Gastrocnemius medialis (tissue), 4 donors: Measurements from ENCODE around the gene TM9SF2. TPM values are rescaled to one million over a fixed set of nuclear protein-coding genes. Genes with fewer than 3 reads are reported as not detected.

Experiments
- ATAC-seq, 2 donors: fragments of 150-250 bp; one replicate each; pipeline ENCODE4 v1.9.1; 2016
- DNase-seq, 2 donors: peaks; one replicate each; pipeline ENCODE4 v3.0.0-alpha.2; 2019
- H3K27ac ChIP-seq, 4 donors: fragments of 200-600 bp; sonication (generic); 1 replicate in 1 of 4; 2 replicates in 3 of 4; pipeline ENCODE4 v1.5.1; 2016 to 2018; ENCODE audit warnings: mild to moderate bottlenecking in 2 of 4, moderate library complexity in 1 of 4
- H3K27me3 ChIP-seq, 3 donors: fragments of 200-600 bp; sonication (generic) in 2 of 3; 1 replicate in 1 of 3; 2 replicates in 2 of 3; pipeline versions ENCODE4 v1.5.1 to v1.6.0; 2016 to 2019; ENCODE audit warnings: mild to moderate bottlenecking in 1 of 3, moderate library complexity in 1 of 3
- H3K36me3 ChIP-seq, 2 donors: fragments of 200-600 bp; sonication (generic) in 1 of 2; one replicate each; pipeline ENCODE4 v1.5.1; 2017 to 2018
- H3K4me1 ChIP-seq, 2 donors: fragments of 200-600 bp; sonication (generic) in 1 of 2; one replicate each; pipeline ENCODE4 v1.5.1; 2016 to 2017; ENCODE audit warnings: mild to moderate bottlenecking in 2 of 2
- H3K4me3 ChIP-seq, 4 donors: fragments of 200-600 bp; sonication (generic) in 3 of 4; 1 replicate in 1 of 4; 2 replicates in 3 of 4; pipeline ENCODE4 v1.5.1; 2016 to 2019; ENCODE audit warnings: mild to moderate bottlenecking in 2 of 4
- H3K9me3 ChIP-seq, 3 donors: fragments of 200-600 bp; sonication (generic) in 2 of 3; 1 replicate in 1 of 3; 2 replicates in 2 of 3; pipeline ENCODE4 v1.5.1; 2016 to 2019
- CTCF ChIP-seq, 5 experiments: fragments of 450-650 bp in 3 of 5; fragments of 200-600 bp in 2 of 5; sonication (generic) in 2 of 5; IDR thresholded peaks in 4 of 5; conservative IDR thresholded peaks in 1 of 5; 1 replicate in 4 of 5; 2 replicates in 1 of 5; pipeline ENCODE4 v1.5.1; 2016 to 2019; ENCODE audit warnings: antibody characterized with exemption in 5 of 5, mild to moderate bottlenecking in 3 of 5, moderate library complexity in 3 of 5
- POLR2A ChIP-seq, 2 donors: fragments of 450-650 bp; IDR thresholded peaks; one replicate each; pipeline ENCODE4 v1.6.1; 2017; ENCODE audit warnings: antibody characterized with exemption in 2 of 2, mild to moderate bottlenecking in 2 of 2, moderate library complexity in 2 of 2
- in situ Hi-C, 4 donors: fragments of 200-750 bp; cut with MboI; loops; one replicate each; pipeline versions ENCODE4 v1.15.0 to v1.8.0; 2017; ENCODE audit warnings: low sequenced_read_pairs in 4 of 4
- intact Hi-C: fragments of 100-400 bp; cut with DNase I; formaldehyde crosslinking; loops from one replicate; pipeline ENCODE4 v1.15.1; 2023; ENCODE audit warnings: low total_unique reads
- total RNA-seq, 4 donors: library from RNA; depleted of rRNA; stranded (reverse); fragments of >200 nt; gene quantifications; one replicate each; pipeline versions ENCODE4 v1.1.0 to v1.2.3, GENCODE V29; 2016

The TM9SF2 gene
- total RNA-seq, 4 donors from 2014 or later = 47.3 to 69.9 (median 55.7) TPM

- Histone ChIP-seq H3K27me3 (peaks cover 0 to 5% (median 2%) of the 10 kb centered on the region in 3 donors), H3K9me3 (no peaks in the 10 kb centered on the region), H3K4me3 (no peak overlapping the region), H3K27ac (no peak overlapping the region), H3K36me3 (no peaks in the 10 kb centered on the region), H3K4me1 (no peaks in the 10 kb centered on the region)
- TF ChIP-seq POLR2A (IDR thresholded peaks at IDR 0.05) (no peak), CTCF (IDR thresholded peaks at IDR 0.05 in 4 of 5, conservative IDR thresholded peaks at IDR 0.05 in 1 of 5) (no peak)
- in situ Hi-C loops (no loop called here), intact Hi-C loops (no loop called here)
- ATAC-seq (no peak), DNase-seq (no peak)
These were observed 27.8 kb upstream of the TM9SF2 start for GRCh38 chr13:99473515-99473914.

- in situ Hi-C loops = no loop called here
- no peak for DNase-seq
- no peak for ATAC-seq
- no peaks in the 10 kb centered on the region for H3K27me3 ChIP-seq
- no peaks in the 10 kb centered on the region for H3K36me3 ChIP-seq
- no peak overlapping the region for H3K4me3 ChIP-seq
- H3K4me1 ChIP-seq = no peaks in the 10 kb centered on the region
- intact Hi-C loops = no loop called here
- no peak overlapping the region for H3K27ac ChIP-seq
- no peak for TF ChIP-seq POLR2A (IDR thresholded peaks at IDR 0.05)
- H3K9me3 ChIP-seq = no peaks in the 10 kb centered on the region
These were observed 24.6 kb upstream of the TM9SF2 start for GRCh38 chr13:99476648-99477047.

GRCh38 chr13:99477493-99477892 lies 23.8 kb upstream of the TM9SF2 start:
- in situ Hi-C loops = no loop called here
- no peak for ATAC-seq
- intact Hi-C loops = no loop called here

GRCh38 chr13:99481366-99481765 lies 19.9 kb upstream of the TM9SF2 start:
- no peak for DNase-seq
- Histone ChIP-seq H3K36me3 (no peaks in the 10 kb centered on the region), H3K4me3 (no peak overlapping the region), H3K27ac (no peak overlapping the region), H3K4me1 (no peaks in the 10 kb centered on the region), H3K9me3 (no peaks in the 10 kb centered on the region), H3K27me3 (no peaks in the 10 kb centered on the region)
- TF ChIP-seq CTCF (IDR thresholded peaks at IDR 0.05 in 4 of 5, conservative IDR thresholded peaks at IDR 0.05 in 1 of 5) = no peak
- TF ChIP-seq POLR2A (IDR thresholded peaks at IDR 0.05) = no peak
- in situ Hi-C loops (no loop called here), intact Hi-C loops (no loop called here)
- ATAC-seq = no peak

More at GRCh38 chr13:99477493-99477892, 23.8 kb upstream of the TM9SF2 start:
- H3K9me3 ChIP-seq = no peaks in the 10 kb centered on the region
- TF ChIP-seq CTCF (IDR thresholded peaks at IDR 0.05 in 4 of 5, conservative IDR thresholded peaks at IDR 0.05 in 1 of 5) (no peak), POLR2A (IDR thresholded peaks at IDR 0.05) (no peak)
- H3K27me3 ChIP-seq = no peaks in the 10 kb centered on the region
- H3K36me3 ChIP-seq = no peaks in the 10 kb centered on the region
- no peak for DNase-seq
- no peak overlapping the region for H3K4me3 ChIP-seq
- no peak overlapping the region for H3K27ac ChIP-seq
- no peaks in the 10 kb centered on the region for H3K4me1 ChIP-seq

GRCh38 chr13:99484473-99484872 lies 16.8 kb upstream of the TM9SF2 start:
- no peak overlapping the region for H3K4me3 ChIP-seq
- in situ Hi-C loops (no loop called here), intact Hi-C loops (no loop called here)
- H3K27me3 ChIP-seq = no peaks in the 10 kb centered on the region
- H3K36me3 ChIP-seq = no peaks in the 10 kb centered on the region
- TF ChIP-seq CTCF (IDR thresholded peaks at IDR 0.05 in 4 of 5, conservative IDR thresholded peaks at IDR 0.05 in 1 of 5) = no peak
- TF ChIP-seq POLR2A (IDR thresholded peaks at IDR 0.05) = no peak
- no peaks in the 10 kb centered on the region for H3K9me3 ChIP-seq
- no peaks in the 10 kb centered on the region for H3K4me1 ChIP-seq
- ATAC-seq (no peak), DNase-seq (no peak)
- H3K27ac ChIP-seq = no peak overlapping the region
